ENCODE data around the gene DNAH12. TPM values are rescaled to one million over a fixed set of nuclear protein-coding genes. Genes with fewer than 3 reads are reported as not detected.
"Not testable (repeated sequence)": the region's sequence is repeated elsewhere in the genome, so short reads cannot be mapped to it uniquely, and the experiment has no call there.

The DNAH12 gene
- total RNA-seq, 3 donors from 2014 or later, result 0.05 TPM; not detected in 2

- ATAC-seq, result no peak
- H3K27me3 Mint-ChIP-seq (ENCODE audit: low read depth), result no peaks in the 10 kb centered on the region
- peaks cover 4% of the 10 kb centered on the region for H3K4me1 Mint-ChIP-seq (ENCODE audit: low read depth)
- H3K4me3 Mint-ChIP-seq, result no peak overlapping the region
- no peaks in the 10 kb centered on the region for H3K9me3 Mint-ChIP-seq
- no peak for DNase-seq
- no peaks in the 10 kb centered on the region for H3K36me3 Mint-ChIP-seq (ENCODE audit: insufficient read depth)
These were observed 189.4 kb downstream of the DNAH12 start for GRCh38 chr3:57354768-57355167.

GRCh38 chr3:57350271-57350670 lies 193.9 kb downstream of the DNAH12 start:
- peaks cover 3% of the 10 kb centered on the region for H3K27me3 Mint-ChIP-seq (ENCODE audit: low read depth)
- H3K9me3 Mint-ChIP-seq, result no peaks in the 10 kb centered on the region
- no peak for ATAC-seq
- no peaks in the 10 kb centered on the region for H3K36me3 Mint-ChIP-seq (ENCODE audit: insufficient read depth)
- H3K4me3 Mint-ChIP-seq, result no peak overlapping the region
- H3K4me1 Mint-ChIP-seq (ENCODE audit: low read depth), result peaks cover 4% of the 10 kb centered on the region
- no peak for DNase-seq

GRCh38 chr3:57339071-57339642 lies 205.0 kb downstream of the DNAH12 start:
- DNase-seq; H3K9me3 Mint-ChIP-seq; ATAC-seq; H3K27me3 Mint-ChIP-seq (ENCODE audit: low read depth); H3K36me3 Mint-ChIP-seq (ENCODE audit: insufficient read depth); H3K4me3 Mint-ChIP-seq; H3K4me1 Mint-ChIP-seq (ENCODE audit: low read depth): not testable (repeated sequence)

GRCh38 chr3:57338272-57339070 lies 205.7 kb downstream of the DNAH12 start:
- H3K4me1 Mint-ChIP-seq (ENCODE audit: low read depth); H3K9me3 Mint-ChIP-seq; H3K4me3 Mint-ChIP-seq; H3K36me3 Mint-ChIP-seq (ENCODE audit: insufficient read depth); ATAC-seq; DNase-seq; H3K27me3 Mint-ChIP-seq (ENCODE audit: low read depth): not testable (repeated sequence)

- no peak for ATAC-seq
- no peaks in the 10 kb centered on the region for H3K36me3 Mint-ChIP-seq (ENCODE audit: insufficient read depth)
- no peak for DNase-seq
- H3K9me3 Mint-ChIP-seq, result peaks cover 5% of the 10 kb centered on the region
- H3K4me1 Mint-ChIP-seq (ENCODE audit: low read depth), result no peaks in the 10 kb centered on the region
- no peak overlapping the region for H3K4me3 Mint-ChIP-seq
- H3K27me3 Mint-ChIP-seq (ENCODE audit: low read depth), result peaks cover 10% of the 10 kb centered on the region
These were observed 208.7 kb downstream of the DNAH12 start for GRCh38 chr3:57335283-57335938.

GRCh38 chr3:57331078-57331610 lies 213.0 kb downstream of the DNAH12 start:
- Mint-ChIP-seq H3K36me3 (ENCODE audit: insufficient read depth) (no peaks in the 10 kb centered on the region), H3K9me3 (no peaks in the 10 kb centered on the region), H3K4me3 (no peak overlapping the region), H3K4me1 (ENCODE audit: low read depth) (no peaks in the 10 kb centered on the region), H3K27me3 (ENCODE audit: low read depth) (peaks cover 6% of the 10 kb centered on the region)
- no peak for ATAC-seq
- DNase-seq, result no peak

- not testable (repeated sequence) for DNase-seq; H3K9me3 Mint-ChIP-seq; H3K4me1 Mint-ChIP-seq (ENCODE audit: low read depth); H3K4me3 Mint-ChIP-seq; ATAC-seq; H3K36me3 Mint-ChIP-seq (ENCODE audit: insufficient read depth)
- peaks cover 15% of the 10 kb centered on the region for H3K27me3 Mint-ChIP-seq (ENCODE audit: low read depth)
These were observed 217.6 kb downstream of the DNAH12 start for GRCh38 chr3:57326498-57326897.

- Mint-ChIP-seq H3K36me3 (ENCODE audit: insufficient read depth) (no peaks in the 10 kb centered on the region), H3K27me3 (ENCODE audit: low read depth) (peaks cover 14% of the 10 kb centered on the region), H3K4me1 (ENCODE audit: low read depth) (no peaks in the 10 kb centered on the region), H3K4me3 (no peak overlapping the region), H3K9me3 (peaks cover 5% of the 10 kb centered on the region)
- ATAC-seq (no peak), DNase-seq (no peak)
These were observed 229.9 kb downstream of the DNAH12 start for GRCh38 chr3:57314204-57314603.

- H3K4me3 Mint-ChIP-seq, result no peak overlapping the region
- DNase-seq, result no peak
- H3K9me3 Mint-ChIP-seq, result no peaks in the 10 kb centered on the region
- H3K36me3 Mint-ChIP-seq (ENCODE audit: insufficient read depth), result no peaks in the 10 kb centered on the region
- H3K4me1 Mint-ChIP-seq (ENCODE audit: low read depth), result no peaks in the 10 kb centered on the region
- ATAC-seq, result no peak
- H3K27me3 Mint-ChIP-seq (ENCODE audit: low read depth), result peaks cover 2% of the 10 kb centered on the region
These were observed 234.3 kb downstream of the DNAH12 start for GRCh38 chr3:57309769-57310360.

- H3K4me1 Mint-ChIP-seq (ENCODE audit: low read depth), result not testable (repeated sequence)
These were observed 240.6 kb downstream of the DNAH12 start for GRCh38 chr3:57303520-57303919.

GRCh38 chr3:57298041-57298440 lies 246.1 kb downstream of the DNAH12 start:
- H3K27me3 Mint-ChIP-seq (ENCODE audit: low read depth), result peaks cover 27% of the 10 kb centered on the region
- no peak overlapping the region for H3K4me3 Mint-ChIP-seq
- DNase-seq (no peak), ATAC-seq (peak in 1 of 2 donors; percentile 43)
- no peaks in the 10 kb centered on the region for H3K4me1 Mint-ChIP-seq (ENCODE audit: low read depth)
- H3K36me3 Mint-ChIP-seq (ENCODE audit: insufficient read depth), result no peaks in the 10 kb centered on the region
- no peaks in the 10 kb centered on the region for H3K9me3 Mint-ChIP-seq

More at GRCh38 chr3:57303520-57303919, 240.6 kb downstream of the DNAH12 start:
- not testable (repeated sequence) for H3K4me3 Mint-ChIP-seq; H3K9me3 Mint-ChIP-seq; ATAC-seq; DNase-seq; H3K36me3 Mint-ChIP-seq (ENCODE audit: insufficient read depth)
- H3K27me3 Mint-ChIP-seq (ENCODE audit: low read depth), result peaks cover 11% of the 10 kb centered on the region

GRCh38 chr3:57292897-57293526 lies 251.1 kb downstream of the DNAH12 start:
- Mint-ChIP-seq H3K4me3 (no peak overlapping the region), H3K36me3 (ENCODE audit: insufficient read depth) (no peaks in the 10 kb centered on the region), H3K27me3 (ENCODE audit: low read depth) (peaks cover 28% of the 10 kb centered on the region), H3K4me1 (ENCODE audit: low read depth) (no peaks in the 10 kb centered on the region), H3K9me3 (no peaks in the 10 kb centered on the region)
- no peak for DNase-seq
- ATAC-seq, result no peak

GRCh38 chr3:57292159-57292896 lies 251.8 kb downstream of the DNAH12 start, which contains the start of gene ASB14:
TSS of gene ASB14 (minus strand) at chr3:57292685. CDS start at chr3:57292033, 652 bp downstream.
- no peak for ATAC-seq
- Mint-ChIP-seq H3K9me3 (no peaks in the 10 kb centered on the region), H3K4me1 (ENCODE audit: low read depth) (no peaks in the 10 kb centered on the region), H3K27me3 (ENCODE audit: low read depth) (peaks cover 22% of the 10 kb centered on the region), H3K36me3 (ENCODE audit: insufficient read depth) (no peaks in the 10 kb centered on the region), H3K4me3 (no peak within 1 kb of the TSS)
- DNase-seq, result no peak

Measured in activated T-cell treated with anti-CD3 and anti-CD28 coated beads, Interleukin-2, amount 50 U/mL, for 4 hours (primary cell).